HG03439 (cell line): ENCODE measurements around the gene KCNMB3.
"Not testable (repeated sequence)": the region's sequence is repeated elsewhere in the genome, so short reads cannot be mapped to it uniquely, and the experiment has no call there.

ENCODE experiments used
- ATAC-seq: cut with Tn5 transposase; IDR thresholded peaks from one replicate; pipeline ENCODE4 v1.9.1; 2021; ENCODE audit warnings: mild to moderate bottlenecking, moderate library complexity; ENCODE audit not compliant: unreplicated experiment

Gene KCNMB3

GRCh38 chr3:179265092-179265491 is 14.2 kb upstream of the KCNMB3 start:
- ATAC-seq: no peak

DNA sequence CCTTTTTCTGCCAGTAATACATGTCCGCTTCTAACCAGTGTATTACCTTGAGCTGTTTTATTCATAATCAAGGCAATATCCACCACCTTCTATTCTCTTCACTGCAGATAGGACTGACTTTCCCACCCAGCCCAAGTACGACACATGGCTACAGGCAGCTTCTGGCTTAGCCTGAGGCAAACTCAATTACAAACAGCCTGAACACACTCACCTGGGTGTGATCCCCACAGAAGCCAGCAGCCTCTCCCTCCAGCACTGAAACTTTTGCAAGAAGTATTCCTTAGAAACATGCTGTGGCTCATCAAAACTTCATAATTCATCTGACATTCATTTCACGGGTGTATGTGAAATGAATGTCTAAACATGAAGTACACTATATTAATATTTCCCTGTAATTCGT is 13.5 kb upstream of the KCNMB3 start:
- no peak for ATAC-seq

DNA sequence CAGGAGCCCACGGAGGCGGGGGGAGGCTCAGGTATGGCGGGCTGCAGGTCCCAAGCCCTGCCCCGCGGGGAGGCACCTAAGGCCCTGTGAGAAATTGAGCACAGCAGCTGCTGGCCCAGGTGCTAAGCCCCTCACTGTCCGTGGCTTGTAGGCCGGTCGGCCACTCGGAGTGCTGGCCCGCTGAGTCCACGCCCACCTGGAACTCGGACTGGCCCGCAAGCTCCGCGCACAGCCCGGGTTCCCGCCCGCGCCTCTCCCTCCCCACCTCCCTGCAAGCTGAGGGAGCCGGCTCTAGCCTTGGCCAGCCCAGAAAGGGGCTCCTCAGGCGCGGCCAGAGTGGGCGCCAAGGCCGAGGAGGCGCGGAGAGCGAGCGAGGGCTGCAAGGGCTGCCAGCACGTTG is 12.2 kb upstream of the KCNMB3 start:
- no peak for ATAC-seq

- peak; percentile 85 for ATAC-seq
Observed at GRCh38 chr3:179260949-179261765, 10.2 kb upstream of the KCNMB3 start.

DNA sequence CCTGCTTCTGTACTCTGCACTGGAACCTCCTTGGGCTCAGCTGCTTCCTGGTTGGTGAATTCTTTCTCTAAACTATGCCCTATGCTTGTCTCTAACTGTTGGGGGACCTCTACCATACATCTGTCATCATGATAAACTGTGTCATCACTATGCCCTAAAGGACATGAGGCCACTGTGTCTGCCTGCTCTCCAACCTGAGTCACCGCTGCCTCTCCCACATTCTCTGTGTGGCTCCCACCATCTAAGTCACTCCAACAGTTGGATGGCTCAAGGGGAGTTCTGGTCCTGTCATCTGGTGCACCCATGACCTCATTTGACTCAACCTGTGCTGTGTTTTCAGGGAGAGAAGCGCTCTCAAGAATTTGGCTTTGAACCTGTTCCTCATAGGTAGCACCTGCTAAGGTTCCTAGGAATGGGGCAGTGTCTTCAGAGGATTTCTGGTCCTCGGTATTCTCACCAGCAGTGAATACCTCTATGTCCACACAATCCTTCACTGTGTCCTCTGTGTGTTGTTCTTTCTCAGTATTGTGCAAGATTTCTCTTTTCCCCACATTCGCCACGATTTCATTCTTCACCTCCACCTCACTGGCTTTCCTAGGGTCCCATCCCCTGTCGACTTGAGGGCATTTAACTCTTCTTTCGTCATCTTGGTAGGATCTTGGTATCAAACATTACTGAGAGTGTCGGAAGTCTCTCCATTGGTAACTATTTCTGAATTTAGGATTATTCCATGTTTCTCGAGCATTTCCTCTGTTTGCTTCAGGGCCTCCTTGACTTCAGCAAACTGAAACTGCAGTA is 9.2 kb upstream of the KCNMB3 start:
- not testable (repeated sequence) for ATAC-seq

DNA sequence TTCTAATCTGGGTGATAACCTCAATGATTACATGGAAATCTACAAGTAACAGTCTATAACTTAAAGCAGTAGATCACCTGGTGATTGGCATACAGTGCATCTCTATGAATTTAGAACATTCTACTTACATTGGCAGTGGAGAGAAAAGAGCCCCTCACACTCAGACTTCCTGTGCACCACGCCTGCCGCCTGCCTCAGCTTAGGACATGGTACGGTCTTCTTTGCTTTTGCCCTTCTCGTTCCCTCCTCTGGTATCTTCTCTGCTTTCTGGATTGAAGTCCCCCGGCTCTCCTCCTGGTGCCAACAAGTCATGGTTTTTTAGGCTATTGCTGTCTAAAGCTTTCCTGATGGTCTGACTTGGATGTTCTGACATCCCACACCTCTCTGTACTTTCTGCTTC is 7.9 kb upstream of the KCNMB3 start:
- no peak for ATAC-seq

- ATAC-seq: not testable (repeated sequence)
Observed at GRCh38 chr3:179257742-179258141, 6.8 kb upstream of the KCNMB3 start.

GRCh38 chr3:179256813-179257212 is 5.9 kb upstream of the KCNMB3 start:
- no peak for ATAC-seq

GRCh38 chr3:179247289-179248015 is 3.5 kb downstream of the KCNMB3 start:
- ATAC-seq: no peak

- no peak for ATAC-seq
Observed at GRCh38 chr3:179244878-179245277, 6.0 kb downstream of the KCNMB3 start.

DNA sequence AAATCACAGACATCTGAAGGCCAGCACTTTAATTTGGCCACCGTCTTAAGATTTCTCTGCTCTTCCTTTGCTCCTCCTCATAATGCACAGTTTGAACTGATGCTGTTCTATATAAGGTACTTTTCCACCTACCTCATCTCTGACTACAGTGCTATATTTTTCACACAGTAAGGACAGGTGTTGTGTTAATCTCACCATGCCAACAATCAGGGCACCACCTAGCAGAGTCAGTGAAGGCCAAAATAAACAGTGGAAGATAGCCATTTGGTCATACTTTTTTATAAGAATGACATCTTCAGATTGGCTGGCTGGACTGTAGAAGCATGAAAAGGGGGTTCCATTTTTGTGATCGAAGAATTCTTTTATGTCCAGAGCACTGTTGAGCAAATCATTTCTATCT is 8.1 kb downstream of the KCNMB3 start:
- not testable (repeated sequence) for ATAC-seq

DNA sequence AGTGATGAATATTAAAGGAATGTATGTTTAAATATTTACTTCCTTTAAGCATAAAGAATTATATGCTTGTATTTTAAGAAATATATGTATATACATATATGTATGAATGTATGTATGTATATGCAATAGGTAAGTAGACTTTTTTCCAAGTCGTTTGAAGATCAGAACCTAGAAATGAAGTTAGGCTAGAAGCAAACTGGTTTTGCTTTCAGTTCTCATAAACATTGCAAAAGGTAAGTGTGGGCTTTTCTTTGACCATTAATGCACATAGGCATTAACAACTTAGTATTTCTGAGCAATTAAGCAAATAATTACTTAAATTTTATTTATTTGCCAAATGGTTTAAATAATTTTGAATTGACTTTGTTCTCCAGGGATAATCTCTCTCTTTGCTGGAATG is 10.6 kb downstream of the KCNMB3 start:
- not testable (repeated sequence) for ATAC-seq

- ATAC-seq: peak; percentile 73
Observed at GRCh38 chr3:179236669-179237301, 14.1 kb downstream of the KCNMB3 start.

- no peak for ATAC-seq
Observed at GRCh38 chr3:179234199-179234598, 16.7 kb downstream of the KCNMB3 start.

GRCh38 chr3:179233043-179233442 is 17.9 kb downstream of the KCNMB3 start:
- ATAC-seq: no peak

DNA sequence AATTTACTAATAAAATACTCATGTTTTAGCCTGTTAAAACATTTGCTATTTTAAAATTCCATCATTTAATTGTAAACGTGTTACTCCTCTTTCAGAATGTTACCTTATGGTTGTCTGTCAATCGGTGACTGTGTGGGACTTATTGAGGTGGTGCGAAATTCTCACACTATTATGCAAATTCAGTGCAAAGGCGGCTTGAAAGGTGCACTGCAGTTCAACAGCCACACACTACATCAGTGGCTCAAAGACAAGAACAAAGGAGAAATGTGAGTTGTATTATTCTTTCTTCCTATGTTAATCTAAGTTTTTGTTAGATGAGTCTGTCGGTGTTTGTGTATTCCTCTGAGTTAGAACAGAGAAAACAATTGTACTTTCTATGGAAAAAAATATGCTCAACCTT is 21.7 kb downstream of the KCNMB3 start:
- ATAC-seq: no peak

DNA sequence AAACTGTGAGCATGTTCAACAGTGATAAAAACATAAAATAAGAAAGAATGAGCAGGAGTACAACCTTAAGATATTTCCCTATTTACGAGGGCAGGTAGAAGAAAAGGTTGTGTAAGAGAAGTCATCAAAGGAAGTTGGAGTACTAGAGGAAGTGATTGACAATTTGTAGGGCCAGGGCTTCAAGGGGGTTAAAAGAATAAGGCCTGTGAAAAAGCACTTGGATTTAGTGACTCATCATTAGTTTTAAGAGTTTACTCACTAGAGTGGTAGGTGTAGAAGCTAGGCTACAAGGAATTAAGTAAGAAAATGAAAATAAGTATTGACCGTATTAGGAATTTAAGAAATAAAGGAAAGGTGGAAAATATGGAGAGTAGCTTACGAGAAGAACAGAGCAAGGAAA is 23.6 kb downstream of the KCNMB3 start:
- ATAC-seq: no peak

DNA sequence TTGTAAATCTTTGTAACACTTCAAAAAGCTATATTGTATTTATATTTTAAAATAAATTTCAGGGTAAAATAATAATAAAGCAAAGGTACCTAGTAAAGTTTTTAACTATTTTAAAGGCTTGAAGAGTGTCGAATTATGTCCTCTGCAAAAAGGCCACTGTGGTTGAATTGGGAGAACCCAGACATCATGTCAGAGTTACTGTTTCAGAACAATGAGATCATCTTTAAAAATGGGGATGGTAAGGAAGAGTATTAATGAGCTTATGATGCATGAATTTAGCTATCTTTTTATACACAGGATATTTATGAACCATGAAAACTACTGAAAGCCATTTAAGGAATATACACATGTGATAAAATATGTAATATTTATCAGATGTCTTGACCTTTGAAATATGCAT is 26.3 kb downstream of the KCNMB3 start:
- no peak for ATAC-seq

DNA sequence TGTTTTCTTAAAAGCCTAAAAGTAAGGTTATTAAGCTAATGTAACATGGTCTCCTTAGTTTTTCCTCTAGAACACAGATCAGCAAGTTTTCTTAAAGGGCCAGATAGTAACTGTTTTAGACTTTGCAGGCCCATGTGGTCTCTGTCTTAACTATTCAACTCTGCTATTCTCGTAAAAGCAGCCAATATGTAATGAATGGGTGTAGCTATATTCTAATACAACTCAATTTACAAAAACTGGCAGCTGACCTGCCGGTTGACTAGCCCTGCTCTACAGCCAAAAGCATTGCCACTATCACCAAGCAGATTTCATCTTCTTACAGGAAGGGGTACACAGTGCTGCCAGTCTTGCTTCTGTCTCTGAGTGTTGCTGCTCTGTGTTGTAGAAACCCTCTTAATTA is 27.4 kb downstream of the KCNMB3 start:
- no peak for ATAC-seq

DNA sequence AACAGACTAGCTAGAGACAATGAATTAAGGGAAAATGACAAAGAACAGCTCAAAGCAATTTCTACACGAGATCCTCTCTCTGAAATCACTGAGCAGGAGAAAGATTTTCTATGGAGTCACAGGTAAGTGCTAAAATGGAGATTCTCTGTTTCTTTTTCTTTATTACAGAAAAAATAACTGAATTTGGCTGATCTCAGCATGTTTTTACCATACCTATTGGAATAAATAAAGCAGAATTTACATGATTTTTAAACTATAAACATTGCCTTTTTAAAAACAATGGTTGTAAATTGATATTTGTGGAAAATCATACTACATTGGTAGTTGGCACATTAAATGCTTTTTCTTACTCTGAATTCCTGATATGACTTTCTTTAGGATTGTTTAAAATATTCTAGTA is 32.7 kb downstream of the KCNMB3 start:
- not testable (repeated sequence) for ATAC-seq

DNA sequence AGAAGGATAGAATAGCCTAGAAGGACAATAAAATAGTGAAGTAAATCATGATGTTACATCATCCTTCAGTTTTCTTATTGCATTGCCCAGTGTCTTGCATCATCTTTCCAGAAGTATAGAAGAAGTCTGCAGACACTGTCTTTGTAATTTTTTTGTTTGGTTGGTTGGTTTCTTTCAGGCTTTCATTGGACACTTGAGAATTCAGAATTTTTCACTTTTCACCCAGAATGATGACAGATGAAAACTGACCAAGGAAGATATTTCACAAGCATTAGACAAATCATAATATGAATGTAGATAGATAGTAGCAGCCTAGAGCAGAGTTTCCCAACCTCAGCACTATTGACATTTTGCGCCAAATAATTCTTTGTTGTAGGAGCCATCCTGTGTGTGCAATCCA is 35.4 kb downstream of the KCNMB3 start:
- ATAC-seq: not testable (repeated sequence)
